Activated CD4-positive, alpha-beta T cell treated with anti-CD3 and anti-CD28 coated beads, Interleukin-10, Interleukin-2, amounts not matched to agents 100 ng/mL and 50 ng/mL, durations not matched to agents 16 hours and 8 hours (primary cell): ENCODE data around the gene RPAP3.
"Not testable (repeated sequence)": the region's sequence is repeated elsewhere in the genome, so short reads cannot be mapped to it uniquely, and the experiment has no call there.

Experiments used
- DNase-seq: peaks from one replicate; pipeline ENCODE4 v3.0.0-alpha.2; 2020

RPAP3 gene

DNA sequence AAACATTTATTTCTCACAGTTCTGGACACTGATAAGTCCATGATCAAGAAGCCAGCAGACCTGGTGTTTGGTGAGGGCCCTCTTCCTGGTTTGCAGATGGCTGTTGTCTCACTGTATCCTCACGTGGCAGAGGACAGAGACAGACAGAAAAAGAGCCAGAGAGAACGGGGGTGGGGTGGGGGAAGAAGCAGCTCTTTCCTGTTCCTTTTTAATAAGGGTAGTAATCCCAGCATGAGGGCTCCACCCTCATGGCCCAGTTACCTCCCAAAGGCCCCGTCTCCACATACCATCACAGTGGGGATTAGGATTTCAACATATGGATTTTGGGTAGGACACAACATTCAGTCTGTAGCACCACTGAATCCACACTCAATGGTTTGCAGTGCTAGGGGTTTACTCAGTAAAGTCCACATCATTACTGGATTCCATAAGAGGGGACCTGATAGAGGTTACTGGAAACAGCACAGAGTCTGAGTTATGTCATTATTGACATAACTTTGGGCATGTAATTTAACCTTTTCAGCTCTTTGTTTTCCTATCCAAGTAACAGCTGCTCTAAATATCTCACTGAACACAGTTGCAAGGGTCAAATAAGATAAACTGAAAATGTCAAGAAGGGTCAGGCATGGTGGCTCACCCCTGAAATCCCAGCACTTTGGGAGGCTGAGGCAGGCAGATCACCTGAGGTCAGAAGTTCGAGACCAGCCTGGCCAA, 53.2 kb downstream of the RPAP3 start:
- no peak for DNase-seq

DNA sequence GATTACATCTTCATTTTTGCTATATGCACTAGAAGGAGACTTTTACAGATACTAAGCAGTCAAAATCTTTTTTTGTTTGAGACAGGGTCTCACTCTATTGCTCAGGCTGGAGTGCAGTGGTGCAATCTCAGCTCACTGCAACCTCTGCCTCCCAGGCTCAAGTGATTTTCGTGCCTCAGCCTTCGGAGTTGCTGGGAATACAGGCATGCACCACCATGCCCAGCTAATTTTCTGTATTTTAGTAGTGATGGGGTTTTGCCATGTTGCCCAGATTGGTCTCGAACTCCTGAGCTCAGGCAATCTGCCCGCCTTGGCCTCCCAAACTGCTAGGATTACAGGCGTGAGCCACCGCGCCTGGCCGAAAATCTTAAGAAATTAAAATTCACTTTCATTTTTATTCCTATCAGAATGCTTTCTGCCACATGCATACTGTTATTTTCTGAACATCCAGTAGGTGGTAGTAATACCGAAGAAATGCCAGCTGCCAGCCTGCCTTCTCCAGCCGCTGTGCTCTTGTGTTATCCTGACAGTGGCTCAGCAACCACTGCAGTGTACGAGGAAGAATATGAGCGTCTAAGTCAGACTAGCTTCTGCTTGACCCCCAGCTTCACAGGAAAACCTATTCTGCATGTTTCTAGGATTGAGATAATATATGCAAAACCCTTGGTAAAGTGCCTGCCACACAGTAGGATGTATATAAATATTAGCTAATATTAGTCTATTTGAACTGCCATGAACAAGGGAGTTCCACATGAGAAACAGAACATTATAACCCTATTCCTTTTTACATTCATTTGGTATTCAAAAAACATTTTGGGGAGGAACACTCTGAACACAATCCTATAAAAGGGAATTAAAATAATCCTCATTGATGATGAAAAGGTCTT, 54.2 kb downstream of the RPAP3 start:
- peak; percentile 72 for DNase-seq

DNA sequence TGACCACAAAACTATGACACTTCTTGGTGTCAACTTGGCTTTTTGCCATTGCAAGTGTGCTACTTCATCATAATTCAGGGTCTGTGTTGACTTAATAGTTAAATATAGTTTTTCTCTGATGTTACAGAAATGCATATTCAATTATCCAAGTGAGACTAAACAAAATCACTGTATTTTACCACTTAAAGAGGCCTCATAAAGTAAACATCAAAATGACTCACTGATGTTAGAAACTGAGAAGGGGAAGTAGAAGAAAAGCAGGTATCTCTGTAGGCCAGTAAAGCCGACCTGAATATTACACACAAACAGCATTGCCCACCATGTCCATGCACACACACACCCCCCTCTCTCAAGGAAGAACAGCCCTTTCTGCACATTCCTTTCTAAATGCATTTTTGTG, 55.4 kb downstream of the RPAP3 start:
- no peak for DNase-seq

DNA sequence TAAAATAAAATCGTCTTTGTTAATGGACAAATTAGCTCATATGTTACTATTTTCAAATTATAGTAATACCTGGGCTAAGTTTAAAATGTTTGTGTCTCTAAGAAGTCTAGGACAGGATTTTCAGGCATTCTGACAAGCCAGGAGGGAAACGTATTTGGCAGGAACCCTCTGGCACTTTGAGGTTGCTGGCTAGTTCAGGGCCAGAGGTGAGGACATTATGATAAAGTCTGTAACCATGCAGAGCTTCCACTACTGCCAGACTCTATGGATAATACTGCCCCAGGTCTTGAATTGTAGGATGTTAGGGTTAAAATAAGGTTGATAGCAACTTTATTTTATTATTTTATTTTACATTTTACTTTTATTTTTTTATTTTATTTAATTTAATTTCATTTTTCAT, 56.4 kb downstream of the RPAP3 start:
- DNase-seq = no peak

DNA sequence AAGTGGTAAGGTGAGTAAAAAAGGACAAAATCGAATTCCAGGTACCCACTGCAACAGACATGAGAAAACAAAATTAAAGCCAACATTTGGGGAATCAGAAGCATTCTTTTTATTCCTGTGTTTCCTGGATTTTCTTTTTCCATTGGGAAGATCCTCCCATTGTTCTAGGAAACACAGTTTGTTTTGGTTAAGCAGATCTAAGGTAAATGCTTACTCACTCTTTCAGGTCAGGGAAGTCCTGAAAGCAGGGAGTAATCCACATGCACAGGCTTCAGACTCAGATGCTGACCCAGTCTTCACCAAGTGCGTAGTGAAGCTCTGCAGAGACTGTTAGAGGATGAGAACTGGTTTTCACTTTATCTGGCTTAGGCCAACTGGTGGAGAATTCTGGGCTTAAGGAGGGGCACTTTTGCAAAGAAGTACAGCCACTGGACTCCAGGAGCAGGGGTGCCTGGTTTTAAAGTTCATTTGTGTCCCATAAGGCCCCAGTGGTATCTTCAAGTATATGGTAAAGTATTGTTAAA, 57.7 kb downstream of the RPAP3 start:
- no peak for DNase-seq

DNA sequence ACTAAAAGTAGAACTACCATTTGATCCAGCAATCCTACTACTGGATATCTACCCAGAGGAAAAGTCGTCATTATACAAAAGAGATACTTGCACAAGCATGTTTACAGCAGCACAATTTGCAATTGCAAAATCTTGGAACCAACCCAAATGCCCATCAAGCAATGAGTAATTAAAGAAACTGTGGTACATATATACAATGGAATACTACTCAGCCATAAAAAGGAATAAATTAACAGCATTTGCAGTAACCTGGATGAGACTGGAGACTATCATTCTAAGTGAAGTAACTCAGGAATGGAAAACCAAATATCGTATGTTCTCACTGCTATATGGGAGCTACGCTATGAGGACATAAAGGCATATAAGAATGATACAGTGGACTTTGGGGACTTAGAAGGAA, 63.5 kb downstream of the RPAP3 start:
- DNase-seq = not testable (repeated sequence)

DNA sequence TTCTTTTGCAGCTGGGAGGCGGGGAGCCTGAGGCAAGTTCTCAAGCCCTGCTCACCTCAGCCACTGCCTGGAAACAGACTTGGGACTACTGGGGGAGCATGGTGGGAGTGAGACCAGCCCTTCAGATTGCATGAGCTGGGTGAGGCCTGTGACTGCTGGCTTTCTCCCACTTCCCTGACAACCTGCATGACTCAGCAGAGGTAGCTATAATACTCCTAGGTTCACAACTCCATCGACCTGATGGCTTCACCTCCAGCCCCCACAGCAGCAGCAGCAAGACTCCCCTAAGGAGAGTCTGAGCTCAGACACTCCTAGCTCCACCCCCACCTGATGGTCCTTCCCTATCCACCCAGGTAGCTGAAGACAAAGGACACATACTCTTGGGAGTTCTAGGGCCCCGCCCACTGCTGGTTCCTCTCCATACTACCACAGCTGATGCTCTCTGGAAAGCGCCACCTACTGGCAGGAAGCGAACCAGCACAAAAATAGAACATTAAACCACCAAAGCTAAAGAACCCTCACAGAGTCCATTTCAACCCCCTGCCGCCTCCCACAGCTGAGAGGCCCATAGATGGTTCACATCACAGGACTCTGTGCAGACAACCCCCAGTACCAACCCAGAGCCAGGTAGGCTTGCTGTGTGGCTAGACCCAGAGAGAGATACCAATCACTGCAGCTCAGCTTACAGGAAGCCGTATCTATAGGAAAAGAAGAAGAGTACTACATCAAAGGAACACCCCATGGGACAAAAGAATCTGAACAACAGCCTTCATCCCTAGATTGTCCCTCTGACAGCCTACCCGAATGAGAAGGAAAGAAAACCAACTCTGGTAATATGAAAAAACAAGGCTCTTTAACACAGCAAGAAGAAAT, 68.7 kb downstream of the RPAP3 start:
- DNase-seq = peak; percentile 44

DNA sequence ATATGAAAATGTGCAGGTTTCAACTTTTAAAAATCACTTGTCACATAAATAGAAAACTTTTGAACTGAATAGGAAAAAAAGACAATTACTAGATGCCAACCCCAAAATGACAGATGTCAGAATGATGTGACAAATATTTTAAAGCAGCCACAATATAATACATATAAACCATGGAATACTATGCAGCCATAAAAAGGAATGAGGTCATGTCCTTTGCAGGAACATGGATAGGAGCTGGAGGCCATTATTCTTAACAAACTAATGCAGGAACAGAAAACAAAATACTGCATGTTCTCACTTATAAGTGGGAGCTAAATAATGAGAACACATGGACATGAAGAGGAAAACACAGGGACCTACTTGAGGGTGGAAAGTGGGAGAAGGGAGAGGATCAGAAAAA, 70.1 kb downstream of the RPAP3 start:
- DNase-seq = not testable (repeated sequence)

DNA sequence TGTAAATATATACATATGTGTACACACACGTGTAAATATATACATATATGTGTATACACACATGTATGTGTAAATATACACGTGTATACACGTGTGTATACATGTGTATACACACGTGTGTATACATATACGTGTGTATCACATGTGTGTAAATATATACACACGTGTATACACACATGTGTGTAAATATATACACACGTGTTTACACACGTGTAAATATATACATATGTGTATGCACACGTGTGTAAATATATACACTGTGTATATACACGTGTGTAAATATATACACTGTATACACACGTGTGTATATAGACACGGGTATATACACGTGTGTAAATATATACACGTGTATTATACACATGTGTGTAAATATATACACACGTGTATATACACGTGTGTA, 71.7 kb downstream of the RPAP3 start:
- DNase-seq = no peak

DNA sequence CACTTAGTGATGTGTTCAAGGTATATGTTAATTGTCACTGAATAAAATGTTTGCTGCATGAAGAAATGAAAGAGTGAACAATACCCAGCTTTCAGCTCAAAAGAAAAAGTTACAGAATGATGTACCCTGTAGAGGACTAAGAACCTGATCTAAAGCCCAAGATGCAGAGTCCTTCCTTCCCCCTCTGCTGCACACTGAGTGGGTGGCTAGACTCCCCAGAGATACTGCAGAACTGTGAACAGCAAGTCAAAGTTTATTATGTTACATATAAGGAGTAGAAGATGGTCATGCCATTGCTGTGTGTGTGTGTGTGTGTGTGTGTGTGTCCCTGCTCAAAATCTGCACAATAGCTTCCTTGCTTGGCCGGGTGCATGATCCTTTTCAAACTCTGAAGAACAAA, 83.9 kb downstream of the RPAP3 start:
- DNase-seq = no peak

DNA sequence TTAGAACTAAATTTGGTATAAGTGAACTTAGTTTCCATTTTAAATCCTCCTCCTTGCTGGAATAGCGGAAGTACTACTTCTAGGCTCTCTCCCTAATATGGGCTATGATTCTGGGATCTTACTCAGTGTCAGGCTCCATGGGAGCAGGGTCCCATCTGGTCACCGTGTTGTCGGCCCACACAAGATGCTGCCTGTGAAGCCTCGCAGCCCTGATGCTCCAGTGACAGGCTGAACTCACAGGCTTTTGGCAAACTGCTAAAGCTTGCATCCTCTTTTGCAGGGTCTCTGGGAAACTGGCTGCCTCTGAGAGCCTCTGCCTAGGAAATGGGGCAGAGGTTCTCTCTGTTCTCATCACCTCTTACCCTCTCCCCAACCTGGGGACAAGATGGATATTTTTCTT, 88.4 kb downstream of the RPAP3 start:
- DNase-seq = no peak

DNA sequence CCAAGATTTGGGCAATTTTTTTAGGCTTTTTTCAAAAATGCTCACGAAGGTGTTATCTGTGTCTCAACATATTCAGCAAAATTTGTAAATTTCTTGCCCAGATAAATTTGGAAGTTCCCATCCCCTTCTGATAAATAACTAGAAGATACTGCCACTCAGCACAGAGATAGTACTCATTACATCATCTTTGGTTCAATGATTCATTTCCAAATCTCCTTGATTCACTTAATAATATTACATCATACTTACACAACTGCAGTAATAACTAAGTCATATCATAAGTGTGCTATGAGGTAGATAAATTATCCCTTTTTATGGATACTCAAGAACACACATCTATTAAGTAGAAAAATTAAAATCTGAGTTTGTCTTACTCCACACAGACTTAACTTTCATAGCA, 89.4 kb downstream of the RPAP3 start:
- DNase-seq = no peak

DNA sequence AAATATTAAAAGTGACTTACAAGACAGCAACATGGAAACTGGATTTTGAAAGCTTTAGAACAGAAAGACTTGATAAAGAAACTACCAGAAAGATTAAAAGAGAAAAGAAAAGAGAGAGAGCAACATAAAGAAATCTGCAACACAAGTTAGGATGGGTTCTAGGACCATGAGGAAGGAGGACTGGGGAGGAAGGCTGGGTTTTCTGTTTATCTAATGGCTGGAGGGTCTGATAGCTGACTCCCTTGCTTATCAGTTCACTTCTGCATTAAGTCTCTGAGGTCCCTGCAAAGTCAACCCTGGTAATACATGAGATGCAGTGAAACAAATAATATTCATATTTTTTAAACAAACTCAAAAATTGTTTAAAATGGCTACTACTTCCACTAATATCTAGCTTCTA, 90.1 kb downstream of the RPAP3 start:
- no peak for DNase-seq

DNA sequence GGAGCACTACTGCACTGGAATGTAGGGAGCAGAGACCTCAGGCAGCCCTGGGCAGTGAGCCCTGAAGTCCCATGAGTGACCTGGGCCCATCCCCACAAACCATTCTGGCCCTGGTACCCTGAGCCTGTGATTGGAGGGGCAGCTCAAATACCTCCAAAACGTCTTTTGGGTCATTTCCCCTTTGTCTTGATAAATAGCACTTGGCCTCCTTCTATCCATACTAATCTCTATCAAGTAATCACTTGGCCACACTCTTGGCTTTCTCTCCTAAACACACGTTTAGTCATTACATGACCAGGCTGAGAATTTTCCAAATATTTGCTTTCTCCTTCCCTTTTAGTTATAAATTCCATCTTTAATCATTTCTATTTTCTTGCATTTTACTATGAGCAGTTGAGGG, 91.3 kb downstream of the RPAP3 start:
- no peak for DNase-seq

DNA sequence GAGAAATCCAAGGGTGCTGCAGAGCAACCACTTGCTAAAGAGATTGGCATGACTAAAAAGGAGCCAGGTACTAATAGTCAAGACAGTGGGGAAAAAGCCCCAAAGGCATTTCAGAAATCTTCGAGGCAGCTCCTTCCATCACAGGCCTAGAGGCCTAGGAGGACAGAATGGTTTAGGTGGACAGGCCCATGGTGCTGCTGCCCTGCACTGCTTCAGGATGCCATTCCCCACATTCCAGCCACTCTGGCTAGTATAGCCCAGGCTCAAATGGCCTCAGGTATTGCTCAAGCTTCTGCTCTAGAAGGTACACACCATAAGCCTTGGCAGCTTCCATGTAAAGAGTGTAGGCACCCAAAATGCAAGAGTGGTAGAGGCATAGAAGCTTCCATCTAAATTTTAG, 92.9 kb downstream of the RPAP3 start:
- DNase-seq = no peak

DNA sequence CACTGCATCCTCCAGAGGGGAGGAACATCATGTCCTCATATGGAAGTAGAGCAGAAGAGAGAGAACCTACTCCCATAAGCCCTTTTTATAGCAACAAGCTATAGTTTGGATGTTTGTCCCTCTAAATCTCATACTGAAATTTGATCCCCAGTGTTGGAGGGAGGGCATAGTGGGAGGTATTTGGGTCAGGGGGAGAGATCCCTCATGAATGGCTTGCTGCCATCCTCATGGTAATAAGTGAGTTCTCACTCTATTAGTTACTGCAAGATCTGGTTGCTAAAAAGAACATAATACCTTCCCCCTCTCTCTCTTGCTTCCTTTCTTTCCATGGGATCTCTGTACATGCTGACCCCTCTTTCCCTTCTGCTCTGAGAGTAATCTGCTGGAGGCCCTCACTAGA, 93.9 kb downstream of the RPAP3 start:
- no peak for DNase-seq
